SK-N-SH (cell line): ENCODE measurements around the gene CPPED1. TPM values are rescaled to one million over a fixed set of nuclear protein-coding genes. Genes with fewer than 3 reads are reported as not detected.

Source experiments
- CTCF ChIA-PET: fragments of 300-600, 350-600 bp; formaldehyde crosslinking; extraction: SDS; loops from one replicate; lab custom pipeline; 2021; lab: Yijun Ruan, JAX
- POLR2A ChIA-PET: fragments of 350-600 bp; sonication (Branson Sonifier 250); formaldehyde crosslinking; extraction: SDS; loops from one replicate; lab custom pipeline; 2020; ENCODE audit warnings: antibody characterized with exemption, inconsistent platforms; lab: Yijun Ruan, JAX
- DNase-seq: peaks from one replicate; pipeline ENCODE4 v3.0.0; 2012
- H2AFZ ChIP-seq: fragments of 200-600 bp; sonication (generic); 2 replicates; pipeline ENCODE4 v1.8.1; 2016; ENCODE audit warnings: antibody characterized with exemption, mild to moderate bottlenecking, low read depth
- H3F3A ChIP-seq: fragments of 200-600 bp; sonication (generic); replicated peaks from 2 replicates; pipeline ENCODE3; 2016; ENCODE audit warnings: antibody characterized with exemption, mild to moderate bottlenecking; ENCODE audit not compliant: insufficient read depth
- H3K27ac ChIP-seq, 2 experiments: fragments of 200-500 bp in 1 of 2; fragments of 200-600 bp in 1 of 2; sonication (Bioruptor generic) in 1 of 2; sonication (generic), shearing (Covaris generic) in 1 of 2; 2 replicates each; pipeline versions ENCODE4 v1.5.1 to v1.6.1; 2014 to 2016; ENCODE audit warnings: low read depth in 2 of 2, inconsistent platforms in 1 of 2, low read length in 1 of 2, mild to moderate bottlenecking in 1 of 2, mixed read lengths in 1 of 2
- H3K27me3 ChIP-seq: fragments of 200-600 bp; sonication (generic), shearing (Covaris generic); 2 replicates; pipeline ENCODE4 v1.6.1; 2016; ENCODE audit warnings: mixed run types; ENCODE audit not compliant: insufficient read depth
- H3K36me3 ChIP-seq, 2 experiments: fragments of 200-500 bp in 1 of 2; fragments of 200-600 bp in 1 of 2; sonication (Bioruptor generic) in 1 of 2; sonication (generic) in 1 of 2; replicated peaks in 1 of 2; 2 replicates each; pipeline versions ENCODE3 to v1.5.1; 2014 to 2016; ENCODE audit warnings: low read length in 1 of 2, mild to moderate bottlenecking in 1 of 2; ENCODE audit not compliant: insufficient read depth in 2 of 2, control insufficient read depth in 1 of 2
- H3K4me1 ChIP-seq, 2 experiments: fragments of 200-500 bp in 1 of 2; fragments of 200-600 bp in 1 of 2; sonication (Bioruptor generic) in 1 of 2; sonication (generic), shearing (Covaris generic) in 1 of 2; 2 replicates each; pipeline versions ENCODE4 v1.5.1 to v1.6.1; 2014 to 2016; ENCODE audit warnings: low read depth in 1 of 2, low read length in 1 of 2, mixed run types in 1 of 2; ENCODE audit not compliant: insufficient read depth in 2 of 2, control insufficient read depth in 1 of 2
- H3K4me2 ChIP-seq: fragments of 200-600 bp; sonication (generic), shearing (Covaris generic); 2 replicates; pipeline ENCODE4 v1.6.1; 2017; ENCODE audit warnings: mixed run types
- H3K4me3 ChIP-seq, 2 experiments: fragments of 200-500 bp in 1 of 2; fragments of 200-600 bp in 1 of 2; sonication (Bioruptor generic) in 1 of 2; sonication (generic), shearing (Covaris generic) in 1 of 2; 2 replicates each; pipeline versions ENCODE4 v1.5.1 to v1.8.1; 2014 to 2016; ENCODE audit warnings: low read depth in 2 of 2, inconsistent platforms in 1 of 2, low read length in 1 of 2, mild to moderate bottlenecking in 1 of 2, mixed read lengths in 1 of 2, moderate library complexity in 1 of 2
- H3K79me2 ChIP-seq: fragments of 200-600 bp; sonication (generic); 2 replicates; pipeline ENCODE4 v1.8.1; 2017; ENCODE audit warnings: mild to moderate bottlenecking; ENCODE audit not compliant: insufficient read depth
- H3K9ac ChIP-seq: fragments of 200-600 bp; sonication (generic); 2 replicates; pipeline ENCODE4 v1.6.1; 2017; ENCODE audit warnings: mixed run types
- H3K9me2 ChIP-seq: fragments of 200-600 bp; sonication (generic); 2 replicates; pipeline ENCODE4 v1.6.1; 2017; ENCODE audit warnings: mixed run types
- H3K9me3 ChIP-seq: fragments of 200-600 bp; sonication (generic); 2 replicates; pipeline ENCODE4 v1.6.1; 2017; ENCODE audit warnings: mixed run types, mild to moderate bottlenecking, moderate library complexity
- H4K20me1 ChIP-seq: fragments of 200-600 bp; sonication (generic); 2 replicates; pipeline ENCODE4 v1.6.1; 2017; ENCODE audit warnings: mild to moderate bottlenecking, mixed run types; ENCODE audit not compliant: insufficient read depth
- CTCF ChIP-seq: fragments of 200-600 bp; sonication (generic); IDR thresholded peaks from 2 replicates; pipeline ENCODE4 v1.6.1; 2017; ENCODE audit warnings: antibody characterized with exemption, mild to moderate bottlenecking, moderate library complexity
- ELF1 ChIP-seq: IDR thresholded peaks from 2 replicates; pipeline ENCODE4 v1.4.0; 2012
- EP300 ChIP-seq, 2 experiments: IDR thresholded peaks; 2 replicates each; pipeline versions ENCODE4 v1.4.0 to v1.6.1; 2012; ENCODE audit warnings: borderline replicate concordance in 1 of 2, low read depth in 1 of 2, low read length in 1 of 2
- FOXJ3 ChIP-seq: sonication (generic); formaldehyde crosslinking; IDR thresholded peaks from 2 replicates; pipeline ENCODE4 v1.5.1; 2020; ENCODE audit warnings: mild to moderate bottlenecking, missing genetic modification reagents
- FOXM1 ChIP-seq: IDR thresholded peaks from 2 replicates; pipeline ENCODE4 v1.4.0; 2012; ENCODE audit warnings: low read depth, mild to moderate bottlenecking
- GABPA ChIP-seq: IDR thresholded peaks from 2 replicates; pipeline ENCODE4 v1.4.0; 2012; ENCODE audit warnings: low read depth, mild to moderate bottlenecking
- IRF3 ChIP-seq: fragments of 150-350 bp; IDR thresholded peaks from 2 replicates; pipeline ENCODE4 v1.6.1; 2016; ENCODE audit warnings: mild to moderate bottlenecking, low read depth, low read length
- JUND ChIP-seq: IDR thresholded peaks from 2 replicates; pipeline ENCODE4 v1.4.0; 2012
- MAX ChIP-seq: IDR thresholded peaks from 2 replicates; pipeline ENCODE4 v1.4.0; 2012; ENCODE audit warnings: low read depth
- MXI1 ChIP-seq: IDR thresholded peaks from 2 replicates; pipeline ENCODE4 v1.6.1; 2012; ENCODE audit warnings: mild to moderate bottlenecking, low read depth, low read length, improper control_type of control experiment
- NFIC ChIP-seq: IDR thresholded peaks from 2 replicates; pipeline ENCODE4 v1.4.0; 2012; ENCODE audit warnings: borderline replicate concordance
- RAD21 ChIP-seq: IDR thresholded peaks from 2 replicates; pipeline ENCODE4 v1.6.1; 2012; ENCODE audit warnings: mild to moderate bottlenecking, low read length
- RCOR1 ChIP-seq: fragments of 150-350 bp; IDR thresholded peaks from 2 replicates; pipeline ENCODE4 v1.6.1; 2017; ENCODE audit warnings: antibody characterized with exemption, low read length
- REST ChIP-seq: IDR thresholded peaks from 2 replicates; pipeline ENCODE4 v1.6.1; 2012; ENCODE audit warnings: mild to moderate bottlenecking, low read depth, low read length, moderate library complexity
- RXRA ChIP-seq: IDR thresholded peaks from 2 replicates; pipeline ENCODE4 v1.4.0; 2012; ENCODE audit warnings: low read depth, mild to moderate bottlenecking, borderline replicate concordance
- SMC3 ChIP-seq: IDR thresholded peaks from 2 replicates; pipeline ENCODE4 v1.6.1; 2012; ENCODE audit warnings: low read depth, low read length, improper control_type of control experiment
- TAF1 ChIP-seq: IDR thresholded peaks from 2 replicates; pipeline ENCODE4 v1.6.1; 2012; ENCODE audit warnings: low read depth, mild to moderate bottlenecking, low read length, moderate library complexity, borderline replicate concordance
- TEAD4 ChIP-seq: IDR thresholded peaks from 2 replicates; pipeline ENCODE4 v1.4.0; 2012; ENCODE audit warnings: mild to moderate bottlenecking, borderline replicate concordance; ENCODE audit not compliant: insufficient read depth
- USF2 ChIP-seq: fragments of 150-350 bp; IDR thresholded peaks from 2 replicates; pipeline ENCODE4 v1.6.1; 2017; ENCODE audit warnings: antibody characterized with exemption, low read length, low read depth, borderline replicate concordance
- WGBS: methylation state at CpG from one replicate; pipeline ENCODE4 v1.1.6; 2017; ENCODE audit warnings: low lambda C conversion rate; 5-methylcytosine and 5-hydroxymethylcytosine counted together
- polyA plus RNA-seq, 3 experiments: library from polyadenylated mRNA; depleted of rRNA; stranded (reverse); fragments of >200 nt; gene quantifications; 2 replicates each; pipeline ENCODE4 v1.2.3, GENCODE V29; 2012

Gene CPPED1
- polyA plus RNA-seq, 1 of the 3 experiments (the other 2 are of a cell fraction), result 11.9 TPM

- no peaks in the 10 kb centered on the region for H3K27me3 ChIP-seq
- CTCF ChIA-PET, result no interaction called here
- H3K4me1 ChIP-seq, result no peaks in the 10 kb centered on the region
- H2AFZ ChIP-seq, result no peak overlapping the region
- H3K9me3 ChIP-seq, result 0 out of 2 replicates have a peak, but pooled peaks cover 3% of the 10 kb centered on the region
- DNase-seq, result no peak
- H3F3A ChIP-seq, result no peaks in the 10 kb centered on the region
- no peak overlapping the region for H3K9ac ChIP-seq
- TF ChIP-seq FOXJ3 (no peak), TAF1 (no peak), JUND (no peak), USF2 (no peak), CTCF (no peak), RAD21 (no peak), MXI1 (no peak), SMC3 (no peak)
- POLR2A ChIA-PET, result no interaction called here
- no peak overlapping the region for H3K4me3 ChIP-seq
- no peaks in the 10 kb centered on the region for H3K9me2 ChIP-seq
- peaks cover 0 to 9% of the 10 kb centered on the region in 2 experiments for H3K36me3 ChIP-seq
- no peaks in the 10 kb centered on the region for H4K20me1 ChIP-seq
- no peak overlapping the region for H3K4me2 ChIP-seq
- 93% methylated on average over 6 of the region's 6 CpGs for WGBS
- H3K27ac ChIP-seq, result no peak overlapping the region
- H3K79me2 ChIP-seq, result peaks cover 12% of the 10 kb centered on the region
These were observed 66.1 kb downstream of the CPPED1 start for GRCh38 chr16:12737563-12737962.

- Histone ChIP-seq H3K36me3 (peaks cover 0 to 9% of the 10 kb centered on the region in 2 experiments), H3K4me1 (no peaks in the 10 kb centered on the region), H3K27me3 (no peaks in the 10 kb centered on the region), H3K27ac (no peak overlapping the region), H3K4me2 (no peak overlapping the region), H3K9me2 (no peaks in the 10 kb centered on the region), H2AFZ (no peak overlapping the region), H3F3A (peaks cover 4% of the 10 kb centered on the region), H3K79me2 (peaks cover 23% of the 10 kb centered on the region), H3K4me3 (no peak overlapping the region), H4K20me1 (no peaks in the 10 kb centered on the region), H3K9me3 (0 out of 2 replicates have a peak, but pooled peaks cover 10% of the 10 kb centered on the region), H3K9ac (no peak overlapping the region)
- no peak for DNase-seq
- 67% methylated on average over 1 of the region's 2 CpGs for WGBS
- POLR2A ChIA-PET, result interaction anchor here (0.6 kb wide), 1 partner anchor 337 kb away, joined by 3 read pairs; no protein-coding TSS in a partner anchor
- no peak for TF ChIP-seq REST
- TF ChIP-seq IRF3, result no peak
- TF ChIP-seq RXRA, result no peak
- no peak for TF ChIP-seq NFIC
- no peak for TF ChIP-seq FOXJ3
- TF ChIP-seq ELF1, result no peak
- TF ChIP-seq RCOR1, result no peak
- no peak for TF ChIP-seq FOXM1
- no peak for TF ChIP-seq MAX
- TF ChIP-seq GABPA, result no peak
- no peak for TF ChIP-seq RAD21
- no peak for TF ChIP-seq TEAD4
- no peak for TF ChIP-seq EP300 (IDR thresholded peaks at IDR 0.05; ENCODE audit: borderline replicate concordance in 1 of 2, low read depth in 1 of 2, low read length in 1 of 2)
- CTCF ChIA-PET, result no interaction called here
These were observed 67.9 kb downstream of the CPPED1 start for GRCh38 chr16:12735805-12736204.
